ENCODE data around the gene TST.

GRCh38 chr22:37026325-37026724, 7.1 kb upstream of the TST start:
- TF ChIP-seq RFX5 (IDR thresholded peaks at IDR 0.05) (no peak), MAZ (IDR thresholded peaks at IDR 0.05; ENCODE audit: borderline replicate concordance, low read depth, low read length) (no peak)
